Tibial artery (tissue), 4 donors: Measurements from ENCODE around the gene INS.

Experiments used
- DNase-seq, 2 donors: peaks; one replicate each; pipeline ENCODE4 v3.0.0-alpha.2; 2019
- H3K27ac ChIP-seq, 2 donors: fragments of 200-600 bp; sonication (generic) in 1 of 2; 1 replicate in 1 of 2; 2 replicates in 1 of 2; pipeline ENCODE4 v1.5.1; 2018 to 2019; ENCODE audit warnings: mild to moderate bottlenecking in 1 of 2
- H3K27me3 ChIP-seq, 2 donors: fragments of 200-600 bp; sonication (generic) in 1 of 2; one replicate each; pipeline versions ENCODE4 v1.5.1 to v1.6.0; 2016 to 2019
- H3K36me3 ChIP-seq, 3 donors: fragments of 200-600 bp; sonication (generic) in 2 of 3; one replicate each; pipeline ENCODE4 v1.5.1; 2016 to 2019; ENCODE audit warnings: mild to moderate bottlenecking in 2 of 3
- H3K4me1 ChIP-seq, 4 donors: fragments of 200-600 bp; sonication (generic) in 2 of 4; 1 replicate in 3 of 4; 2 replicates in 1 of 4; pipeline ENCODE4 v1.5.1; 2016 to 2019
- H3K4me3 ChIP-seq, 2 donors: fragments of 200-600 bp; sonication (generic) in 1 of 2; 1 replicate in 1 of 2; 2 replicates in 1 of 2; pipeline ENCODE4 v1.5.1; 2018 to 2019; ENCODE audit warnings: mild to moderate bottlenecking in 2 of 2
- H3K9me3 ChIP-seq, 3 donors: fragments of 200-600 bp; sonication (generic) in 1 of 3; one replicate each; pipeline ENCODE4 v1.5.1; 2016 to 2019
- intact Hi-C: fragments of 100-400 bp; cut with DNase I; formaldehyde crosslinking; loops from one replicate; pipeline ENCODE4 v1.15.0; 2023; ENCODE audit warnings: low total_unique reads
- TF ChIP-seq, protein P1 (sequence below), 2 experiments: fragments of 200-600 bp in 1 of 2; fragments of 450-650 bp in 1 of 2; IDR thresholded peaks; one replicate each; pipeline ENCODE4 v1.5.1; 2017 to 2019; ENCODE audit warnings: antibody characterized with exemption in 2 of 2, mild to moderate bottlenecking in 1 of 2, moderate library complexity in 1 of 2

Gene INS

GRCh38 chr11:2166091-2166851 is 5.3 kb upstream of the INS start:
- TF ChIP-seq, protein P1, sequence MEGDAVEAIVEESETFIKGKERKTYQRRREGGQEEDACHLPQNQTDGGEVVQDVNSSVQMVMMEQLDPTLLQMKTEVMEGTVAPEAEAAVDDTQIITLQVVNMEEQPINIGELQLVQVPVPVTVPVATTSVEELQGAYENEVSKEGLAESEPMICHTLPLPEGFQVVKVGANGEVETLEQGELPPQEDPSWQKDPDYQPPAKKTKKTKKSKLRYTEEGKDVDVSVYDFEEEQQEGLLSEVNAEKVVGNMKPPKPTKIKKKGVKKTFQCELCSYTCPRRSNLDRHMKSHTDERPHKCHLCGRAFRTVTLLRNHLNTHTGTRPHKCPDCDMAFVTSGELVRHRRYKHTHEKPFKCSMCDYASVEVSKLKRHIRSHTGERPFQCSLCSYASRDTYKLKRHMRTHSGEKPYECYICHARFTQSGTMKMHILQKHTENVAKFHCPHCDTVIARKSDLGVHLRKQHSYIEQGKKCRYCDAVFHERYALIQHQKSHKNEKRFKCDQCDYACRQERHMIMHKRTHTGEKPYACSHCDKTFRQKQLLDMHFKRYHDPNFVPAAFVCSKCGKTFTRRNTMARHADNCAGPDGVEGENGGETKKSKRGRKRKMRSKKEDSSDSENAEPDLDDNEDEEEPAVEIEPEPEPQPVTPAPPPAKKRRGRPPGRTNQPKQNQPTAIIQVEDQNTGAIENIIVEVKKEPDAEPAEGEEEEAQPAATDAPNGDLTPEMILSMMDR (IDR thresholded peaks at IDR 0.05) = peak in 1 of 2 experiments; percentile 36
- Histone ChIP-seq H3K9me3 (no peaks in the 10 kb centered on the region), H3K4me3 (no peak overlapping the region), H3K4me1 (peaks cover 0 to 10% (median 6%) of the 10 kb centered on the region in 4 donors), H3K36me3 (no peaks in the 10 kb centered on the region), H3K27me3 (peaks cover 0 to 92% of the 10 kb centered on the region in 2 donors), H3K27ac (no peak overlapping the region)
- intact Hi-C loops = no loop called here
- no peak for DNase-seq

DNA sequence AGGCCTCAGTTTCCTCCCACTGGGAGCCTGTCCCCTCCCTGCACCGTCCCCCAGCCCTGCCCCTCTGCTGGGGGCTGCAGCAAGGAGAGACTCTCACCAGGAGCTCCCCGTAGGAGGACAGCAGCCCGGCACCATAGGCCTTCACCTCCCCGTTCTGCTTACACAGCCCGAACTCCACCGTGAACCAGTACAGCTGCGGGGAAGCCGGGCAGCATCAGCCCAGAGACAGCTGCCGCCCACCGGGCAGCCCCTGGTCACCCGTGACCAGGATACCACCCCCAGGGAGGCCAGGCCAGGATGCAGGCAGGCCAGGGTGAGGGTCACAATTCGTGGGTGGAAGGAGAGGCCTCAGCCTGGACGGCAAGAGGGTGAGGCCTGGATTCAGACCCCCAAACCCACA is 4.6 kb upstream of the INS start:
- Histone ChIP-seq H3K27me3 (peaks cover 0 to 94% of the 10 kb centered on the region in 2 donors), H3K4me1 (peaks cover 0 to 10% (median 6%) of the 10 kb centered on the region in 4 donors), H3K4me3 (no peak overlapping the region), H3K9me3 (no peaks in the 10 kb centered on the region), H3K36me3 (no peaks in the 10 kb centered on the region), H3K27ac (no peak overlapping the region)
- intact Hi-C loops = no loop called here
- DNase-seq = no peak
- TF ChIP-seq, protein P1 (IDR thresholded peaks at IDR 0.05) = no peak

- no peaks in the 10 kb centered on the region for H3K36me3 ChIP-seq
- peaks cover 0 to 94% of the 10 kb centered on the region in 2 donors for H3K27me3 ChIP-seq
- TF ChIP-seq, protein P1 (IDR thresholded peaks at IDR 0.05) = no peak
- H3K4me1 ChIP-seq = peaks cover 0 to 10% (median 6%) of the 10 kb centered on the region in 4 donors
- DNase-seq = no peak
- intact Hi-C loops = no loop called here
- no peak overlapping the region for H3K27ac ChIP-seq
- H3K4me3 ChIP-seq = no peak overlapping the region
- no peaks in the 10 kb centered on the region for H3K9me3 ChIP-seq
These were observed 4.0 kb upstream of the INS start for GRCh38 chr11:2164861-2165555.

DNA sequence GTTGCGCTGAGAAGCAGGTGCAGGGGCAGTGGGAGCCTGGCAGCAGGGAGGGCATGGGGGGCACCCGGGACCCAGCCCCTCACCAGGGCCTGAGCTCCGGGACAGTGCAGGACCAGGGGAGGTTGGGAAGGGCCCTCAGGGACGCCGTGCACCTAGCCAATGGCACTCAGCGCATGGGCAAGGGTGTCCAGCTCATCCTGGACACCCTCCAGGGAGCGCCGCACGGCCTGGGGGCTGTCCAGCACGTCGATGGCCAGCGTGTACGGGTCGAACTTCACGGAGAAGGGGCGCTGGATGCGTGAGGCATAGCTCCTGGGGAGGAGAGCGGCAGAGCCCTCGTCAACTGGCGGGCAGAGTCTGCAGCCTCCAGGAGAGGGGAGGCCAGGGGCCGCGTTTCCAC is 3.1 kb upstream of the INS start:
- H3K4me3 ChIP-seq = no peak overlapping the region
- H3K27ac ChIP-seq = no peak overlapping the region
- no peak for DNase-seq
- no peaks in the 10 kb centered on the region for H3K9me3 ChIP-seq
- H3K36me3 ChIP-seq = no peaks in the 10 kb centered on the region
- peaks cover 0 to 10% (median 6%) of the 10 kb centered on the region in 4 donors for H3K4me1 ChIP-seq
- H3K27me3 ChIP-seq = peaks cover 0 to 94% of the 10 kb centered on the region in 2 donors
- intact Hi-C loops = no loop called here
- TF ChIP-seq, protein P1 (IDR thresholded peaks at IDR 0.05) = no peak

GRCh38 chr11:2163428-2163978 is 2.5 kb upstream of the INS start:
- intact Hi-C loops = no loop called here
- Histone ChIP-seq H3K27ac (no peak overlapping the region), H3K9me3 (no peaks in the 10 kb centered on the region), H3K27me3 (peaks cover 0 to 94% of the 10 kb centered on the region in 2 donors), H3K36me3 (no peaks in the 10 kb centered on the region), H3K4me3 (no peak overlapping the region), H3K4me1 (peaks cover 0 to 10% (median 6%) of the 10 kb centered on the region in 4 donors)
- TF ChIP-seq, protein P1 (IDR thresholded peaks at IDR 0.05) = no peak
- no peak for DNase-seq
